Epithelial cell of esophagus (primary cell): ENCODE results near the gene C3orf52.

Experiments
- DNase-seq: peaks from one replicate; pipeline ENCODE4 v3.0.0; 2010; ENCODE audit warnings: low read depth
- H3K4me3 ChIP-seq: 2 replicates; pipeline ENCODE4 v1.5.1; 2011; ENCODE audit warnings: mild to moderate bottlenecking, low read length, control low read depth
- CTCF ChIP-seq: IDR thresholded peaks from 2 replicates; pipeline ENCODE4 v1.5.1; 2011; ENCODE audit warnings: low read depth, mild to moderate bottlenecking, low read length, control low read depth, inconsistent platforms; ENCODE audit not compliant: insufficient read depth; ENCODE audit errors: missing control alignments

Gene C3orf52

DNA sequence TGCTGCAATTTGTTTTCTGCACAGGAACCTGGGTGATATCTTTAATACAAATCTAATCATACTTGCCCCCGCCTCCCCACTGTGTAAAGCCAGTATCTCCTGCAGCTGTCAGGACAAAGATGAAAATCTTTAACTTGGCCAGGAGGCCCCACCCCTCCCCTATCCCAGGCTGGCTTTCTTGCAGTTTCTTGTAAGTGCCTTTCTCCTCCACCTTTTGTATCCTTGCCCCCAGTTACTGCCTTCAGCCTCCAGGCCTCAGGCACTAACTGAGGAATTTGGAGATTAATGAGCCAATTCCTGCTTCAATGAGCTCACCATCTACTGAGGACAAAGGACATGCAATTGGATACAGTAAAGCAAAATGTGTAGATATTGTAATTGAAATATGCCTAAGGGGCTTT is 40.3 kb downstream of the C3orf52 start:
- no peak for TF ChIP-seq CTCF
- DNase-seq: no peak
- H3K4me3 ChIP-seq: no peak overlapping the region

DNA sequence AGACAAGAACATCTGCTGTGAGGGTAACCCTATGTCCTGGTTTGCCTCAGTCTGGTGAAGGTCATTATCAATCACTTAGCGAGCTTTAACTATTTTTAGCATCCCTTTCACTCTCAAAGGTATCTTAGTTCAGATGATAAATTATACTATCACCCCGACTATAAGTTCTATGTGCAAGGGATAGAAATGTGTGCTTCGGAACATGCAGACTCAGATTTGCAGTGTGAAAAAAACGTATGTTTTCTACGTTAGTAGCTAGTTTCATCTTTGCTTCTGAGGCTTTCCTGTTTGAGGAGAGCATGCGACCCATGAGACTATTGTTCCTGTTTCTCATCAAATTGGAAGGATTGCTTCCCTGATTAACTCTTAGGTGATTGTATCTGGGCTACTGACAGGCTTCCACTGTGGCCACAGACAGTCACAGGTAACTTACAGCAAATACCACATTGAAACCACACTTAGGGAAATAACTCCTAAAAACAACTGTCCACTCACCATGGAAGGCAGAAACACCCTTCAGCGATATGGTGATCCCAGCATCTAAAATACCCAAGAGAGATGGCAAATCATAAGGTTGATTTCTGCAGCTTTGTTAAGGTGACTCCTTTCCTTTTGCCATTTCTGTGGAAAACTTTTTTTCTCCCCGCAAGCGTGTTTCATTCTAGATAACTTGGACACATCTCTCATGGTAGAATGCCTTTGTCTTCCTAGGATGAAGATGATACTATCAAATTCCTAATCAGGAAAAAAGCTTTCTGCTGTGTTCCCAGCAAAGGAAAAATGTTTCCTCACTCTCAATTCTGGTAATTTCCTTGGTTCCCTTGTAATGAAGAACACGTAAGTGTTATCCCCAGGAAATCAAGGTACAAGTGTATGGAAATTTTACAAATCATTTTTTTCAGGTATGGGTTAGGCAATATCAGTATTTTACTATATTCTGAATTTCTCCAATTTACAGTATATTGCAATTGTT is 41.6 kb downstream of the C3orf52 start:
- no peak for DNase-seq
- H3K4me3 ChIP-seq: no peak overlapping the region
- no peak for TF ChIP-seq CTCF

DNA sequence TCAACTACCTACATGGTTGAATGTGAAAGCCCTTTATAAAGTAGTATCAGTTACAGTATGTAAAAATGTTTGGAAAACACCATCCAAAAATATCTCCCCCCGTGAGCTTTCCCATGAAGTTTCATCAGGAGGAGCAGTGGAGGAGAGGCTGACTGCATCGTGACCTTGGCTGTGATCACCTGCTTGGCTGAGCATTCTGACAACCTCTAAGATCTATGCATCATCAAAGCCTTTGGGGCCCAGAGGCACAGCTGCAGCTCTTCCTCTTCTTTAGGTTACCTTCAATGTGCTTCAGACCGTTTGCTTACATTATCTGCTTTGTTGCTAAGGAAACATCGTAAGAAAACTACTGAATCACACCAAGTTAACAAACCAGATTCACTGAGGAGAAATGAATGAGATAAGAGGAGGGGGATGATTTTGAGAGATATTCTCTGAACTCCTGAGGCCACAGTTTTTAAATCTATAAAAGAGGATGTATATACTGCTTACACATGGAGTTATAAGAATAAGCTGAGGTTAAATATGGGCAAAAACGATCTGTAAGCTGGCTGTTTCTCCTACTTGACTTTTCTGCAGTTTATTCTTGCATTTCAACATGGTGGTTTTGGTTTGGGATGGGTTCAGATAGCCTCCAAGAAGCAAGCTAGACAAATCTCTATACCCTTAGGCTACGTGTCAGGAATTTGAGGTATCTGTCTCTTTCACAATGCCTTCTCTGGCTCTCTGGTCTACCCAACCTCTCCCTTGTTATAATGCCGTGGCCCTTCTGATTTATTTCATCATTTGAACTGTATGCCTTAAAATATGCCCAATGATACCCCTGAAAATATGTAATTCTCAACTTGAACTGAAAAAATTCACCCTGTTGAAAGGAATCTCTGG is 42.9 kb downstream of the C3orf52 start:
- TF ChIP-seq CTCF: no peak

DNA sequence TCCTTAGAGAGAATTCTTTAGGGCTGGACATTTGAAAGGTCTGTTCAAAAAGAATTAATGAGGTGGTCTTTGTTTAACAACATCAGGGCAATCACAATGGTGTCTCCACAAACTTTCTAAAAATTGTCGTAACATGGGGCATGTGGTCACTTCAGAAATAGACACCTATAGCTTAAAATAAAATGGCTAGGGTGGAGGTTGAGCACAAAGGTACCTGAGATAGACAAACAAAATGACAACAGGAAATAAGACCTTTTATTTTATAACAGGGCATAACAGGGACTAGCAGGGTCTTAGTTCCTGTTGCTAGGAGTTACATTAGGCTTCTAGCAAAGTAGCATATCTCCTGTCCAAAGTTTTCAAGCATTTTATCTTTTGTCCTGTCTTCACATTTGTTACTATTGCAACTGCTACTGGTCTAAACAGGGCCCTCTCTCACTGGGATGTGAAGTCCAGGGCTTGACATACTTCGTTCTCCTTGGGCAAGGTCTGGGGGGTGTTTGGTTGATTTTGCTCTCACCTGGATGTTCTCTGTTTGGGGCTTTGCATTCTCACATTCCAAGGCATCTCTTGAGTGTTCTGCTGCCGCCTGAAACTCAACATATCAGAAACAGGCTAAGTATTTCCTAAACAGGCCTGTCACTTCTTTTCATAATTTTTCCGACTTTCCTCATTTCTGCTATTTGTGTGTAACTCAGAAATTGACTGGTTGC is 43.9 kb downstream of the C3orf52 start:
- TF ChIP-seq CTCF: no peak
- H3K4me3 ChIP-seq: no peak overlapping the region
- DNase-seq: no peak

More for the DNA sequence above, 42.9 kb downstream of the C3orf52 start:
- no peak overlapping the region for H3K4me3 ChIP-seq
- peak; percentile 67 for DNase-seq

DNA sequence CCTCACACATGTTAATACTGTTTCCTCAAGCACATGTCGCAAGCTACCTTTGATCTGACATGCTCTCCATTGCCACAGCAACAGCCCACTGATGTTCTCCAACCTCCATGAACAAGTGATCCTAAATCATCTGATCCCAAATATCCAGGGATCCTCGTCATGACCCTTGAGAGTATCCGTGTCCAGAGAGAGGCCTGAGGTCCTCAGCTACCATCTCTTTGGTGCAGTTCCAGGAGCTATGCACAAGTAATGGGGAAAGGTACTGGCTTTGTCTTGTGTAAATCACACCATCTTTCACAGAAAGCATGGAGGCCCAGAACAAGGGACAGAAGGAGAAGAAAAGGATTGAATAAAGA is 44.4 kb downstream of the C3orf52 start:
- no peak for TF ChIP-seq CTCF
- no peak overlapping the region for H3K4me3 ChIP-seq
- no peak for DNase-seq

- H3K4me3 ChIP-seq: no peak overlapping the region
- DNase-seq: no peak
- TF ChIP-seq CTCF: no peak
These were observed 44.9 kb downstream of the C3orf52 start for GRCh38 chr3:112131111-112131510.
